Retinal pigment epithelial cell (primary cell): Measurements from ENCODE around the gene SMARCD1.

ENCODE experiments used
- DNase-seq: peaks from one replicate; pipeline ENCODE4 v3.0.0-alpha.2; 2010; ENCODE audit warnings: low read depth
- H3K4me3 ChIP-seq: 2 replicates; pipeline ENCODE4 v1.5.1; 2011; ENCODE audit warnings: mild to moderate bottlenecking, low read length, control low read depth, moderate library complexity
- CTCF ChIP-seq: conservative IDR thresholded peaks from 2 replicates; pipeline ENCODE4 v1.5.1; 2011; ENCODE audit warnings: low read depth, low read length, control low read depth, inconsistent platforms

Gene SMARCD1

GRCh38 chr12:50097952-50098351, 12.8 kb downstream of the SMARCD1 start:
- no peak for DNase-seq
- H3K4me3 ChIP-seq, result no peak overlapping the region
- TF ChIP-seq CTCF, result no peak

GRCh38 chr12:50099302-50100008, 14.3 kb downstream of the SMARCD1 start:
- DNase-seq, result no peak

GRCh38 chr12:50100561-50100960, 15.4 kb downstream of the SMARCD1 start:
- TF ChIP-seq CTCF, result no peak
- no peak for DNase-seq

More at GRCh38 chr12:50099302-50100008, 14.3 kb downstream of the SMARCD1 start:
- H3K4me3 ChIP-seq, result no peak overlapping the region
- TF ChIP-seq CTCF, result no peak

GRCh38 chr12:50101663-50102062, 16.5 kb downstream of the SMARCD1 start:
- no peak for DNase-seq
- no peak overlapping the region for H3K4me3 ChIP-seq
- peak; percentile 63 for TF ChIP-seq CTCF

More at GRCh38 chr12:50100561-50100960, 15.4 kb downstream of the SMARCD1 start:
- H3K4me3 ChIP-seq, result no peak overlapping the region

- no peak for TF ChIP-seq CTCF
- H3K4me3 ChIP-seq, result no peak overlapping the region
- no peak for DNase-seq
Observed at GRCh38 chr12:50102131-50102531, 17.0 kb downstream of the SMARCD1 start.

- H3K4me3 ChIP-seq, result no peak overlapping the region
- no peak for DNase-seq
- TF ChIP-seq CTCF, result no peak
Observed at GRCh38 chr12:50102646-50103309, 17.6 kb downstream of the SMARCD1 start.

GRCh38 chr12:50103351-50103750, 18.2 kb downstream of the SMARCD1 start:
- no peak for DNase-seq
- no peak for TF ChIP-seq CTCF
- no peak overlapping the region for H3K4me3 ChIP-seq
